Fibroblast of lung (primary cell): ENCODE data around the gene ACAT1.
"Not testable (repeated sequence)": the region's sequence is repeated elsewhere in the genome, so short reads cannot be mapped to it uniquely, and the experiment has no call there.

ENCODE experiments used
- EZH2 ChIP-seq: IDR thresholded peaks from 2 replicates; pipeline ENCODE4 v1.5.1; 2012; ENCODE audit warnings: low read length, control low read depth, mild to moderate bottlenecking; ENCODE audit errors: missing control alignments
- TF ChIP-seq, protein P1 (sequence below), 2 donors: IDR thresholded peaks in 1 of 2; conservative IDR thresholded peaks in 1 of 2; 1 replicate in 1 of 2; 2 replicates in 1 of 2; pipeline ENCODE4 v1.5.1; 2011 to 2012; ENCODE audit warnings: low read length in 2 of 2, control low read depth in 1 of 2, inconsistent platforms in 1 of 2, low read depth in 1 of 2, mild to moderate bottlenecking in 1 of 2

DNA sequence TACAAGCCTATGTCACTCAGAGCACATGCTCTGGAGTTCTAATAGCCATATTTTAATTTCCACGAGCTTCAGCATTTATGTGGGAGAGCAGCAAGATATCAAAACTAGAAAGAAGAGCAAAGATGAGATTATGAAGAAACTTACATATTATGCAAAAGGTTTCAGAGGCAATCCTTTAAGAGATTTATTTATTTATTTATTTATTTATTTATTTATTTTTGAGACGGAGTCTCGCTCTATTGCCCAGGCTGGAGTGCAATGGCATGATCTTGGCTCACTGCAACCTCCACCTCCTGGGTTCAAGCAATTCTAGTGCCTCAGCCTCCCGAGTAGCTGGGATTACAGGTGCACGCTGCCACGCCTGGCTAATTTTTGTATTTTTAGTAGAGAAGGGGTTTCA lies 41.5 kb downstream of the ACAT1 start:
- TF ChIP-seq, protein P1, sequence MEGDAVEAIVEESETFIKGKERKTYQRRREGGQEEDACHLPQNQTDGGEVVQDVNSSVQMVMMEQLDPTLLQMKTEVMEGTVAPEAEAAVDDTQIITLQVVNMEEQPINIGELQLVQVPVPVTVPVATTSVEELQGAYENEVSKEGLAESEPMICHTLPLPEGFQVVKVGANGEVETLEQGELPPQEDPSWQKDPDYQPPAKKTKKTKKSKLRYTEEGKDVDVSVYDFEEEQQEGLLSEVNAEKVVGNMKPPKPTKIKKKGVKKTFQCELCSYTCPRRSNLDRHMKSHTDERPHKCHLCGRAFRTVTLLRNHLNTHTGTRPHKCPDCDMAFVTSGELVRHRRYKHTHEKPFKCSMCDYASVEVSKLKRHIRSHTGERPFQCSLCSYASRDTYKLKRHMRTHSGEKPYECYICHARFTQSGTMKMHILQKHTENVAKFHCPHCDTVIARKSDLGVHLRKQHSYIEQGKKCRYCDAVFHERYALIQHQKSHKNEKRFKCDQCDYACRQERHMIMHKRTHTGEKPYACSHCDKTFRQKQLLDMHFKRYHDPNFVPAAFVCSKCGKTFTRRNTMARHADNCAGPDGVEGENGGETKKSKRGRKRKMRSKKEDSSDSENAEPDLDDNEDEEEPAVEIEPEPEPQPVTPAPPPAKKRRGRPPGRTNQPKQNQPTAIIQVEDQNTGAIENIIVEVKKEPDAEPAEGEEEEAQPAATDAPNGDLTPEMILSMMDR (conservative IDR thresholded peaks at IDR 0.05 in 1 of 2, IDR thresholded peaks at IDR 0.05 in 1 of 2; ENCODE audit: low read depth in 1 of 2, low read length in 2 of 2) = not testable (repeated sequence)
- not testable (repeated sequence) for TF ChIP-seq EZH2
